GM19324 (cell line): Measurements from ENCODE around the gene PCDH11Y.
"Not testable (repeated sequence)": the region's sequence is repeated elsewhere in the genome, so short reads cannot be mapped to it uniquely, and the experiment has no call there.

Experiments used
- ATAC-seq: cut with Tn5 transposase; IDR thresholded peaks from one replicate; pipeline ENCODE4 v1.9.1; 2021; ENCODE audit warnings: mild to moderate bottlenecking, moderate library complexity; ENCODE audit not compliant: unreplicated experiment, low FRiP score

Gene PCDH11Y, protein sequence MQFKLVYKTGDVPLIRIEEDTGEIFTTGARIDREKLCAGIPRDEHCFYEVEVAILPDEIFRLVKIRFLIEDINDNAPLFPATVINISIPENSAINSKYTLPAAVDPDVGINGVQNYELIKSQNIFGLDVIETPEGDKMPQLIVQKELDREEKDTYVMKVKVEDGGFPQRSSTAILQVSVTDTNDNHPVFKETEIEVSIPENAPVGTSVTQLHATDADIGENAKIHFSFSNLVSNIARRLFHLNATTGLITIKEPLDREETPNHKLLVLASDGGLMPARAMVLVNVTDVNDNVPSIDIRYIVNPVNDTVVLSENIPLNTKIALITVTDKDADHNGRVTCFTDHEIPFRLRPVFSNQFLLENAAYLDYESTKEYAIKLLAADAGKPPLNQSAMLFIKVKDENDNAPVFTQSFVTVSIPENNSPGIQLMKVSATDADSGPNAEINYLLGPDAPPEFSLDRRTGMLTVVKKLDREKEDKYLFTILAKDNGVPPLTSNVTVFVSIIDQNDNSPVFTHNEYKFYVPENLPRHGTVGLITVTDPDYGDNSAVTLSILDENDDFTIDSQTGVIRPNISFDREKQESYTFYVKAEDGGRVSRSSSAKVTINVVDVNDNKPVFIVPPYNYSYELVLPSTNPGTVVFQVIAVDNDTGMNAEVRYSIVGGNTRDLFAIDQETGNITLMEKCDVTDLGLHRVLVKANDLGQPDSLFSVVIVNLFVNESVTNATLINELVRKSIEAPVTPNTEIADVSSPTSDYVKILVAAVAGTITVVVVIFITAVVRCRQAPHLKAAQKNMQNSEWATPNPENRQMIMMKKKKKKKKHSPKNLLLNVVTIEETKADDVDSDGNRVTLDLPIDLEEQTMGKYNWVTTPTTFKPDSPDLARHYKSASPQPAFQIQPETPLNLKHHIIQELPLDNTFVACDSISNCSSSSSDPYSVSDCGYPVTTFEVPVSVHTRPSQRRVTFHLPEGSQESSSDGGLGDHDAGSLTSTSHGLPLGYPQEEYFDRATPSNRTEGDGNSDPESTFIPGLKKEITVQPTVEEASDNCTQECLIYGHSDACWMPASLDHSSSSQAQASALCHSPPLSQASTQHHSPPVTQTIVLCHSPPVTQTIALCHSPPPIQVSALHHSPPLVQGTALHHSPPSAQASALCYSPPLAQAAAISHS (N-terminal part only)

DNA sequence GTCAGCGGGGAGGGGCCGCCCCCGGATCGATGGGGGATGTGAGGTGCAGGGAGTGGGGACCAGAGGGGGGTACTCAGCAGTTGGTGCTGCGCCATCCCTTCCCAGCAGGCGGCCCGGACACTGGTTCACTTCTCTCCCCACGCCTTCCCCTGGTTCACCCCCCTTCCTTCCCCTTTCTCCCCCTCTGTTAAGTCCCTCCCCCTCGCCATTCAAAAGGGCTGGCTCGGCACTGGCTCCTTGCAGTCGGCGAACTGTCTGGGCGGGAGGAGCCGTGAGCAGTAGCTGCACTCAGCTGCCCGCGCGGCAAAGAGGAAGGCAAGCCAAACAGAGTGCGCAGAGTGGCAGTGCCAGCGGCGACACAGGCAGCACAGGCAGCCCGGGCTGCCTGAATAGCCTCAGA is at the start of gene PCDH11Y:
PCDH11Y (plus strand) TSS at position 240 of the 400 bp plus-strand sequence. CDS start 56,804 bp downstream, outside the sequence.
- not testable (repeated sequence) for ATAC-seq

DNA sequence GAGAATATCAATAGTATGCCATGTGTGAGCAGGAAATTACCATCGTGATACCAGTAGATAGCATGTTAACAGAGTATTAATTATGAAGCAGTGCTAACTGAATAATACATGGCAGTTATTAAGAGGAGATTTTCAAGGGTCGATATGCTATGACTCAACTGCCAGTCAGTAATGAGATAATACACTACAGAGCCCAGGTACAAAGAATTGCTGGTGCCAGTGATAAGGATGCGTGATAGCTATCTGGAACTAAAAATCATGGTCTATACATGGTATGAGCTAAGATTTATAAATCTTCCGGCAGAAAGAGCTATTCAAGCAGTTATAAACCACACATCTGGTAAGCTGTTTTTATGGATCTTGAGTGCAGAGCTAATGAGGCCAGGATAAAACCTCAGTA is 32.2 kb upstream of the PCDH11Y start:
- not testable (repeated sequence) for ATAC-seq

DNA sequence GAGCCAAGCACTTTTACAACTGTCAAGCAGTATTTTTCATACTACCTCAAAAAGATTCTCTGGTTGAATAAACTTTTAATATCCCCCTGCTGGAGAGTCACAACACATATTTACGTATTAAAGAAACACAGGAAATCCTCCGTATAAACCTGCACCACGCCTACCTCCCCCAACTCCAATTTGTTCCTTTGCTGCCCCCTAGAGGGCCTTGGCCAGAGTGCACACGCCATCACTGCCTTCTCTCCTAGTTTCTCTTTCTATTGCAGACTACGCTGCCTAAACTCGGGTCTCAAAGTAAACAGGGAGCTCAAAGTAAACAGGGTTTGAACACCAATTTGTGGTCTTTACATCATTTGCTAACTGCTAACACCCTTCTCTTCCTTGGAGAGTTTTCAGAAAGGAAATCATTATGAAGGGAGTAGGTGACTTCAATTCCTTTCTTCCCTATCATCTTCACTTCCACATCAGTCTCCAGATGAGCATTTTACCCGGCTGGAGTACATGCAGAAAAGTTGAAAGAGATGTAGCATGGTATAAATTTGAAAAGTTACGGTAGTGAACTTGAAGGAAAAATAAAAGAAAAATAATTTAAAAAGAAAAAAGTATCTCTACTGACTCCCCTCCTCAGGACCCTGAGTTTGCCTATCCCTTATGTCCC is 8.2 kb upstream of the PCDH11Y start:
- peak; percentile 78 for ATAC-seq

DNA sequence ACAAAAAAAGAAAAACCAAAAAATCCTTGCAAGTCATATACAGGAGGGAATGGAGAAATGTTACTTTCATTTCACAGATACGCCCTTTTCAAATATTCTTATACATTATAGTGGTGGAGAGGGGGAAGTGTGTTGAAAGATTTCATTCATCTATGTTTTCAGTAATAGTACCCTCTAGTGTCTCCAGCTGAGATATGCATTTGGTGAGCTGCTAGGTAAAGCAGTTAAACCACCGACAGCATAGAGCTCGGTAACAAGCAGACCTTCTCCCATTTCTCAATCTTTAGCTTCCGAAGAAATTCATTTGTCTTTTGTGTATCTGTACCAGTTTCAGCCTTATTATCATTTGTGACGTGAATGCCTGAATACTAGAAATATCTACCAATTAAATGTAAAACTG is 5.2 kb upstream of the PCDH11Y start:
- not testable (repeated sequence) for ATAC-seq

DNA sequence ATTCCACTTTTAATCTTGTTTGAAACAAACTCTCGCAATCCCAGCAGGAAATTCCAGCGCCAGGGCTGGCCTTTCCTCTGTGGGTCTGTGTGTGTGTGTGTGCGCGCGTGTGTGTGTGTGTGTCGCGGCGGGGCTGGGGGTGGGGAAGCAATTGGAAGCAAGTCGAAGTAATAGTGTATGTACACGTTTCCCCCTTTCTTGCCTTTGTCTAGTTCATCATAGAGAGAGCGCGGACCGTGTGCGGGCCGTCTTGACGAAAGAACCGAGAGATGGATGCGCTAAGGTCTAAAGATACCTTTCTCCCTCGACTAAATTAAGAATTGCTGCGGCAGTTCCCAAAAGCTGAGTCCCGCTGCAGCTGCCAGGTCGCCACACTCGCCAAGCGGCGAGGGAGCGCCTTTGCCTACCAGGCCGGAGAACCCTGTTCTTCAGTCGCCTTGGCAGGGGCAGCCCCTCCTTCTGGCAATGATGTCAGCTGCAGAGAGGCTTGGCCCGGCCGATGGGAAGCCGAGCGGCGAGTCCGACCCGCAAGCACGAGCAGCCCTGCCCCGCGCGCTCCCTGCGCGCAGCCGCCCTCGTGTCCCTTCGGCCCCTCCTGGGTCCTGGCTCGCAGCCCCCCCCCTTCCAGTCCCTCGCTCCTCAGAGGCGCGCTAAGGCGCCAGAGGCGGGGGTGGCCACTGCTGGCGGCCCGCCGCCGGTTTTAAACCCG is 2.5 kb downstream of the PCDH11Y start:
- ATAC-seq: not testable (repeated sequence)

GRCh38 chrY:5038972-5039523 is 39.0 kb downstream of the PCDH11Y start:
- not testable (repeated sequence) for ATAC-seq

DNA sequence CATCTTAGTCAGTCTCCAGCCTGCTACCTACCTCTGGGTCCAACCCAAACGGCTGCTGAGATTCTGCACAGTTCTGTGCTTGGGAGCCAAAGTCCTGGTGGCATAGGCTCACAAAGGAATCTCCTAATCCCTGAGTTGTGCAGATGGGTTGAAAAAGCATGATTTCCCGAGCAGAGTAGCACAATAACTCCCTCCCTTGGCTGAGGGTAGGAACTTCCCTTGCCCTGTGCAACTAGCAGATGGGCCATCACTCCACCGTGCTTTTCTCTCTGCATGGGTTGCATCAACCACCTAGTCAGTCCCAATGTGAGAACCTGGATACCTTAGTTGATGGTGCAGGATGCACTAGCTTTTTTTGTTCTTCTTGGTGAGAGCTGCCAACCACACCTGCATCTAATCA is 82.9 kb downstream of the PCDH11Y start:
- not testable (repeated sequence) for ATAC-seq

DNA sequence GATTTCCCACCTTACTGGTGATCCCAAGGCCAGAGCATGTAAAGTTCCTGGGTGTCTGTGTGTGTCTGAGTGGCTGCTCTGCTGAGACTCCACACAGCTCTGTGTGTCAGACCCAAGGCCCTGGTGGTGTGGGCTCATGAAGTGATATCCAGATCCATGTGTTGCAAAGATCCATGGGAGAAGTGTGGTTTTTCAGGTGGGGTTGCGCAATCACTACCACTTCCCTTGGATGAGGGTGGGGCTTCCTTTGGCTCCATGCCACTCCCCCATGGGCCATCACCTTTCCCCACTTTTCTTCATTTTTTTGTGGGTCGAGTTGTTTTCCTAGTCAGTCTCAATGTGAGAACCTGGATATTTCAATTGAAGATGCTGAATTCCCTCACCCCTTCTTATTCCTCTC is 182.9 kb downstream of the PCDH11Y start:
- not testable (repeated sequence) for ATAC-seq

- ATAC-seq: not testable (repeated sequence)
Measured at GRCh38 chrY:5215116-5215515, 215.0 kb downstream of the PCDH11Y start.

DNA sequence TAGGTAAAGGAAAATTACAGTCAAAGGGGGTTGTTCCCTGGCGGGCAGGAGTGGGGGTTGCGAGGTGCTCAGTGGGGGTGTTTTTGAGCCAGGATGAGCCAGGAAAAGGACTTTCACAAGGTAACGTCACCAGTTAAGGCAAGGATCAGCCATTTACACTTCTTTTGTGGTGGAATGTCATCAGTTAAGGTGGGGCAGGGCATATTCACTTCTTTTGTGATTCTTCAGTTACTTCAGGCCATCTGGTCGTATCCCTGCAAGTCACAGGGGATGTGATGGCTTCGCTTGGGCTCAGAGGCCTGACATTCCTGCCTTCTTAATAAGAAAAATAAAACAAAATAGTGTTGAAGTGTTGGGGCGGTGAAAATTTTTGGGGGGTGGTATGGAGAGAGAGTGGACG is 324.8 kb downstream of the PCDH11Y start:
- ATAC-seq: not testable (repeated sequence)

- not testable (repeated sequence) for ATAC-seq
Measured at GRCh38 chrY:5342220-5342619, 342.1 kb downstream of the PCDH11Y start.

DNA sequence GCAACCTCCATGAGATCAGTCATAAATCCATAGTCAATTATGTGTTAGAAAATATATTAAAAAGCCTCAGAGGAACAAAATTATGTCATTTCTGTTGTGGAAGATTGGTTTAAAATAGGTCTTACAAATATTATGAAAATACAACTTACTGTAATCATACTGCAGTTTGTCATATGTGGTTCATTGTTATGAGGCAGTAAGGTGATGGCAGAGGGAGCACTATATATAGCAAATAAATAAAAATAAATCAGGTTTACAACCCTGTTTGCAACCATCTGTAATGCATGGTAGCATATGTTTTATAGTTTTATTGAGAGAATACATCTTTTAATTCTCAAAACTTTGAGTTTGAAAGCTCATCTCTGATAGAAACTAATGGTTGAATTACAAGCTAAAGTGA is 543.6 kb downstream of the PCDH11Y start:
- not testable (repeated sequence) for ATAC-seq

DNA sequence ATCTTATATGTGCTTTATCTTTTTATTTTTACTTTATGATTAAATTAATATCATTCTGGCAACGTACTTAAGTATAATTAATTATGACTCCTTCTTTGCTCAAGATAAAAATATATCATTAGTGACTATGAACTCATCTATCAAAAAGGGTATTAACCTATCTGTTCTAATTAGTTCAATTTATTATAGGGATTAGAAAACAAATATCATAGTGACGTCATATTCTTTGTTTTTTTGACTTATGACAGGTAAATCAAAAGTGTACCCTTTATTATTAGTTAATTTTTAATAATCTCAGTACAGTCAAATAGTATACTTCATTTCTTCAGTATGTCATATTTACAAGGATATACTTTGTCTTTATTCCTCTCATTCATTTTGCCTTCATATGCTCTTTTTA is 638.5 kb downstream of the PCDH11Y start:
- not testable (repeated sequence) for ATAC-seq

DNA sequence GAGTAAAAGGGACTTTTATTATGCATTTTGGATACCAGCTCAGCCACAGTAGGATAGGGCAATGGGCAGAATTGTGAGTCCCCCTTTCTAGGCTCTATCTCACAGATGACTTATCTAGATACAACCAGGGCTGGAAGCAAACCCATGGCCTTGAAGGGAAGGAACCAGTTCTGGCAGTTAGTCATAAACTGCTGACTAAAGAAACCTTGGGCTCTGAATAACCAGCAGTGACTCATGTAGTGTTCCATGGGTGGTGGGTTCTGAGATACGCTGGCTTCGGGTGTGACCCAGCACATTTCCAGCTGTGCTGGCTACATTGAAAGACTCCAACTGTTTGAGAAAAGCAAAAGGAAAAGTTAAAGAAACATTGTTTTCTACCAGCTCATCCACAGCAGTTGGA is 679.2 kb downstream of the PCDH11Y start:
- ATAC-seq: not testable (repeated sequence)

GRCh38 chrY:5708727-5709126 is 708.6 kb downstream of the PCDH11Y start:
- ATAC-seq: not testable (repeated sequence)

- not testable (repeated sequence) for ATAC-seq
Measured at GRCh38 chrY:5709788-5710381, 709.8 kb downstream of the PCDH11Y start.

DNA sequence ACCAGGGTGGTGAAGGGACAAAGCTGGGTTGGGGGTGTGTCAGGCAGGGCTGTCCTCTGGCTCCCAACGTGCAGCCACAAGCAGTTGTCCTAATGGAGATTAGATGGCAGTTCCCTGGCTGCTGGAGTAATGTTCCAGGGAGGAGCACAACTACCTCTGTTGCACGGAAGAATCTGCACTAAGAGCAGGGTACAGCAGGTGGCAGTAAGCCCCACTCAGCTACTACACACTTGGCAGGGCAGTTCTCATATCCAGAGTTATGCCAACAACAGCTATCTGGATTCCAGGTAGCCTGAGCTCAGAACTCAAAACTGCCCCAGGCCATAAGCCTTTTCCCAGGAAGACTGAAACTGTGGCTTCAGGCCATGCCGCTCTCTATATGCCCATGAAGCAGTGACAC is 761.3 kb downstream of the PCDH11Y start:
- not testable (repeated sequence) for ATAC-seq

GRCh38 chrY:5776485-5776884 is 776.4 kb downstream of the PCDH11Y start:
- not testable (repeated sequence) for ATAC-seq
